Measurements from ENCODE around the gene GPR137.

GPR137 gene

DNA sequence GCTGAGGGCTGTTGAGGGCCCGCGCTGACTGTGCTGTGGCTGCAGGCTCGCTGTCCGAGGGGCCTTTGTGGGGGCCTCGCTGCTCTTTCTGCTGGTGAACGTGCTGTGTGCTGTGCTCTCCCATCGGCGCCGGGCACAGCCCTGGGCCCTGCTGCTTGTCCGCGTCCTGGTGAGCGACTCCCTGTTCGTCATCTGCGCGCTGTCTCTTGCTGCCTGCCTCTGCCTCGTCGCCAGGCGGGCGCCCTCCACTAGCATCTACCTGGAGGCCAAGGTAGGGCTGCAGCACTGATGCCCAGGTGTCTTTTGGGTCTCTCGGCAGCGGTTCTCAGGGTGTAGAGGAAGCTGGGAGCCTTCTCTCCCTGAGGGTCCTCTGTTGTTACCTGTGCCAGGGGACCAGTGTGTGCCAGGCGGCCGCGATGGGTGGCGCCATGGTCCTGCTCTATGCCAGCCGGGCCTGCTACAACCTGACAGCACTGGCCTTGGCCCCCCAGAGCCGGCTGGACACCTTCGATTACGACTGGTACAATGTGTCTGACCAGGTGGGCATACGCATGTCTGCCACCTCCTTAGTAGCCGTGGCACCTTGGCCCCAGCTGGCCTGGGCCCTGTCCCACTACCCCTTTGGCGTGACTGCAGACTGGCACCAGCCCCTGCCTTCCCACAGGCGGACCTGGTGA is 2.2 kb downstream of the GPR137 start:
- DNase-seq (ENCODE audit: low spot score), result no peak

DNA sequence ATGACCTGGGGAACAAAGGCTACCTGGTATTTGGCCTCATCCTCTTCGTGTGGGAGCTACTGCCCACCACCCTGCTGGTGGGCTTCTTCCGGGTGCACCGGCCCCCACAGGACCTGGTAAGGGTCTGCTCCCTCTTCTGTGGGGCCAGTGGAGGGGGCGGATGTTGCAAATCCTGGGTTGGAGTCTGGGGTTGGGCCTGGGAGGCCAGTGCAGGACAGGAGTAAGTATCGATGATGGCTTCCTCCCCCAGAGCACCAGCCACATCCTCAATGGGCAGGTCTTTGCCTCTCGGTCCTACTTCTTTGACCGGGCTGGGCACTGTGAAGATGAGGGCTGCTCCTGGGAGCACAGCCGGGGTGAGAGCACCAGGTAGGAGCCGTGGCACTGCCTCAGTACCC is 2.7 kb downstream of the GPR137 start:
- DNase-seq (ENCODE audit: low spot score), result no peak

DNA sequence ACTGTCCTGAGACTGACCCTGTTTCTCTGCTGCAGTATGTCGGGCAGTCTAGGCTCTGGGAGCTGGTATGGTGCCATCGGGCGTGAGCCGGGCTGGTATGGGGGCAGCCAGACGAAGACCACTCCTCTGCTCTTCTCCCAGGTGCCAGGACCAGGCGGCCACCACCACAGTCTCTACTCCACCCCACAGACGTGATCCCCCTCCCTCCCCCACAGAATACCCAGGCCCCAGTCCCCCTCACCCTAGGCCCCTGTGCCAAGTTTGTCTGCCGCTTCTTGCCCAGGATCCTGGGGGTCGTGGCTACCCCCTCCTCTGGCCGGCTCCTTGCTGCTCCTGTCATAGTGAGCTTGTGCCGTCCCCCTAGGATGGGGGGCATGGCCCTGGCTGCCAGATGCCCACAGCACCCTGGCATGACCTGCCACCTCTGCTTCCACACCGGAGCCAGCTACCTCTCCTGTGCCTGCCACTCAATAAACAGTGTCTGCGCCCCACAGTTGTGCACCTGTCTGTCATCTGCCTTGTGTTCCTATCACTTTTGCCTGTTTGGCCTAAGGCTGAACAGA is 3.4 kb downstream of the GPR137 start:
- DNase-seq (ENCODE audit: low spot score), result no peak

DNA sequence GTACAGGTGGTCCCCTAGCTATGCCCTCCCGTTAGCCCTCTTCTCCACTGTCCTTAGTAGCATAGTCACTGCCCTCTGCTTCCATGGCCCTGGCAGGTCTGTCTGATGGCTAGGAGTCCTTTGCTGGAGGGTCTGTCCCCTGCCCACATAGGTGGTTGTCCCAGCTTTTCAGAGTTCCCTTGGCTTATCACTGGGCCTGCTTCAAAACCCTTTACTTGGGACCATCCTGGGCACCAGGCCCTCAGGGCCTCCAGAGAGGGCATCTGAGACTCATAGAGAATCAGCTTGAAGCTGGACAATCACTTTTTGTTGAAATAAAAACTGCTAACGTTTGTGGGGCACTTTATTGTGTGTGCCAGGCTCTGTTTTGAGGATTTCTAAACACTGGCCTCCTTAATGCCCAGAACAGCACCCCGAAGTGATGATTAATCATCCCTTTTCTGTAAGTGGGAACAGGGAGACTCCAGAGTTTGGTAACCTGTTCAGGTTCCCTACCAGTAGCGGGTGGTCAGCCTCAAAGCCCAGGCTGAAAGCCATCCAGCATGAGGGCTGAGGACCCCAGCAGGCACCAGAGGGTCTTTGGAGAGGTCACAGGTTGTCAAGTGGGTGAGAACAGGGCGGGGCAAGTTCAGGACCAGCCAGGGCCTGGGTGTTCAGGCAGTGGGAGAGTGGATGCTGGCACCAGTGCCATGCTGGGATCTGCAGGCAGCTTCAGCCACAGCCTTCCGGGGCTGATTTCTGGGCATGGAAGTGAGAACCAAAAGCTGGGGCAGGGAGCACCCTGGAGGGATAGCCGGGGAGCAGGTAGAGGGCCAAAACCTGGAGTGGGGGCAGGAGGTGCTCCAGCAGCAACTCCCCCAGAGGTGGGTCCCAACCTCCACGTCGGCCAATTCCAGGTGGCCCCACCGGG is 5.0 kb downstream of the GPR137 start:
- DNase-seq (ENCODE audit: low spot score), result no peak

DNA sequence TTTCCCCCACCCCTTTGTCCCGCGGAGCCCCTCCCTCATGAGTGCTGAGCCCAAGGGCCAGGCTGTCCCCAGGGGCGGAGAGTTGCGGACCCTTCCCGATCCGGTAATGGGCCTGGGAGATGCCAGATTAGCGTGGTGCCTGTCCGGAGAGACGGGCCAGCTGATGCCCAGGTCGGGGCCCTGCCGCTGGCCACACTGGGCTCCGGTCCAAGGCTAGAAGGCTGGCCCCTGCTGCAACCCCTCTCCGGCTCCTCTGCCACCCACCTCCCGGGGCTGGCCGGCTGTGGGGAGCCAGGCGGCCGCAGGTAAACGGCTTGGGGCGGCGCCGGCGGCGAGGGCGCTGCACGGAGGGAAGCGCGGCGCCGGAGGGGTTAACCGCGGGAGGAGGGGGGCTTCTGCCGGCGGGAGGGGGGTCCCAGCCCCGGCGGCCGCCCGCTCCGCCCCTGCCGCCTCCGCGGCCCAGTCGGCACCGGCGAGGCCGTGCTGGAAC is 5.7 kb downstream of the GPR137 start, which contains the start of gene KCNK4:
Gene KCNK4 (plus strand): TSS at position 41 of the 490 bp plus-strand sequence. CDS start 1,717 bp downstream, outside the sequence.
- DNase-seq (ENCODE audit: low spot score), result no peak

DNA sequence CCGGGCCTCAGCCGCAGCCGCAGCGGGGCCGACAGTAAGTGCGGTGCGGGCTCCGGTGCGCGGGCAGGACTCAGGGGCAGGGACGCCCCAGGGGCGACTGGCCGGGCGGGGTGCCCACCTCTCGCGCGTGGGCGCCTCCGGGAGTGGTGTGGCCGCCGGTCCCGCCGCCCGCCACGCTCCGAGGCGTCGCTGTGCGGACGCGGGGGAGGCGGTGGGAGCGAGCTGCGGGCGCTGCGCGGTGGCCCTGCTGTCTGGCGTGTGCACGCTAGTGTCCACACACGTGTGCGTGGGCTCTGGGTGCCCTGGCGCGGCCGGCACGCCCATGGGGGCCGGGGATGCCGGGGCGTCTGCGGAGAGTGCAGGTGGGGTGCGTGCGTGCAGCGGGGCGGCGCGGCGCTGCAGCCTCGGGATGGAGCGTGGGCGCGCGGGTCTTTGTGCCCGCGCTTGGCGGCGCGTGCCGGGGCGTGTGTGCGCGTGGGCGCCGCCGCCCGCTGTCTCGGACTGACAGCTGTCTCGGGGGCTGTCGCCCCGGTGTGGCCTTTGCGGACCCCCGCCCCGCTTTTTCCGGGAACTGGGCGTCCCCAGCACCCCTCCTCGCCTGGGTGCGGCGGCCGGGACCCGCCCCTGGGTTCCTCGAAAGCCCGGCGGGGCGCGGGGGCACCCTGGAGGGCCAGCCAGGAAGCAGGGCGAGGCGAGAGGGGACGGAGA is 6.3 kb downstream of the GPR137 start:
- DNase-seq (ENCODE audit: low spot score), result no peak

DNA sequence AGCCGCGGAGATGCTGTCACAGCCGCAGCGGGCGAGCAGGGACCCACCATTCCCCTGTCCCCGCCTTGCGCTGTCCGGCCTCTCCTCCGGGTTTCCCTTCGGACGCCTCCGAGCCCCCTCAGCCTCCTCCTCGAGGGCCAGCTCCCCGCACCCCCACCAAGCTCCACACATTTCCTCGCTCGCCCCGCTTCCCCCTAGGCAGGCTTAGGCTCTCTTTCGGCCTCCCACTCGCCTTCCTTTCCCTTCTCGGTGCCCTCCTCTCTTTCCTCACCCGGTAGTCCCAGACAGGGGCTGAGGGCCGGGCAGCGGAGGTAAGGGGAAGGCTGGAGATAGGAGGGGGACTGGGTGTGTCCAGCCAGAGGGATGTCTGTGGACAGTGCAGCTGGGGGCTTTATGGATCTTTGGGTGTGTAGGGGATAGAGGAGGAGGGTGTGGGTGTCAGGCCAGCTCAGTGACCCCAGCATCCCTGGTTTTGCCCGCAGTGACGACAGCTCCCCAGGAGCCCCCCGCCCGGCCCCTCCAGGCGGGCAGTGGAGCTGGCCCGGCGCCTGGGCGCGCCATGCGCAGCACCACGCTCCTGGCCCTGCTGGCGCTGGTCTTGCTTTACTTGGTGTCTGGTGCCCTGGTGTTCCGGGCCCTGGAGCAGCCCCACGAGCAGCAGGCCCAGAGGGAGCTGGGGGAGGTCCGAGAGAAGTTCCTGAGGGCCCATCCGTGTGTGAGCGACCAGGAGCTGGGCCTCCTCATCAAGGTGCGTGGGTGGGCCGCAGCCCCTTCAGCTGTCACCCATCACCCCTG is 7.0 kb downstream of the GPR137 start:
- no peak for DNase-seq (ENCODE audit: low spot score)

DNA sequence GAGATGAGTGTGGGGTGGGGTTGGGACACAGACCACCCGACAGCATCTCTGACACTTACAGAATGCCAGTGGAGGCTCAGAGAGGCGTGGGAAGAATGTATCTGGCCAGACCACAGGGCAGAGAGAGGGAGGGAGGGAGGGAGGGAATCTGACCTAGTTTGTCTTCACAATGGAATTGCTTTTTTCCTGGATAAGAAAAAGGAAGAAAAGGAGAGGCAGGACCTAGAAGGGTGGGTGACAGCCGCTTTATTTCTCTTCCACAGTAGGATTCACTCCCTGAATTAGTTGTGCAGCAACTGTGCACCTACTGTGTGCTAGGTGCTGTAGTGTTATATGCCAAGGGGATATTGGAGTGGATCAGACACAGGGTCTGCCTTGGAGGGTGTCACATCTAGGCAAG is 9.1 kb downstream of the GPR137 start:
- no peak for DNase-seq (ENCODE audit: low spot score)

DNA sequence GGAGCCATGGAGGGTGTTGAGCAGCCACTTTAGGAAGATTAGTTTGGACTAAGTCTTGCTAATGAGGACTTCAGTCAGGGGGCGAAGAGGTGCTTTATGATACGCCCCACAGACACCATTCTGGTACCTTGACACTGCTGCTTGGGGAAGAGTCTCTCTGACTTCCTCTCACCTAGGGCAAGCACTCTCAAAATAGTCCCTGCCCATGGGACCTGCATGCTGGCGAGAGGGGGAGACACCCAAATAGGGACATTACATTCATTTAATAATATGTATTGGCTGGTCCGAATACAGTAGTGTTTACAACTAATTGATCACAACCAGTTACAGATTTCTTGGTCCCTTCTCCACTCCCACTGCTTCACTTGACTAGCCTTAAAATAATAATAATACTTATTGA is 10.1 kb downstream of the GPR137 start:
- no peak for DNase-seq (ENCODE audit: low spot score)

DNA sequence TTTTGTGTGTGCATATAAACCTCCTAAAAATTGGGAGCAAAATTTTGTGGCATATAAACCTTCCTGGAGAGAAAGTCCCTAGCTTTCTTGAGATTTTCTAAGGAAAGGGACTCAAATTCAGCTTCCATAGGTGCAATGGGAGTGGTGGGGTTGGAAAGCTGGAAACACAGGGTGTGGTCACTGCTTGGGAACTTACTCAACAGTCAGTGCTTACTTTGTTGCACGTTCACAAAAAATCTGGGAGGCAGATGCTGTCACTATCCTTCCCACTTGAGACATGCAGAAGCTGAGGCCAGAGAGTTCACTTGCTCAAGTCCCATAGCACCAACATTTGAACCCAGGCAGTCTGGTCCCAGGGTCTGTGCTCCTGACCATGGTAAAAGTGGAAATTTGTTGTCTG is 10.6 kb downstream of the GPR137 start:
- no peak for DNase-seq (ENCODE audit: low spot score)

DNA sequence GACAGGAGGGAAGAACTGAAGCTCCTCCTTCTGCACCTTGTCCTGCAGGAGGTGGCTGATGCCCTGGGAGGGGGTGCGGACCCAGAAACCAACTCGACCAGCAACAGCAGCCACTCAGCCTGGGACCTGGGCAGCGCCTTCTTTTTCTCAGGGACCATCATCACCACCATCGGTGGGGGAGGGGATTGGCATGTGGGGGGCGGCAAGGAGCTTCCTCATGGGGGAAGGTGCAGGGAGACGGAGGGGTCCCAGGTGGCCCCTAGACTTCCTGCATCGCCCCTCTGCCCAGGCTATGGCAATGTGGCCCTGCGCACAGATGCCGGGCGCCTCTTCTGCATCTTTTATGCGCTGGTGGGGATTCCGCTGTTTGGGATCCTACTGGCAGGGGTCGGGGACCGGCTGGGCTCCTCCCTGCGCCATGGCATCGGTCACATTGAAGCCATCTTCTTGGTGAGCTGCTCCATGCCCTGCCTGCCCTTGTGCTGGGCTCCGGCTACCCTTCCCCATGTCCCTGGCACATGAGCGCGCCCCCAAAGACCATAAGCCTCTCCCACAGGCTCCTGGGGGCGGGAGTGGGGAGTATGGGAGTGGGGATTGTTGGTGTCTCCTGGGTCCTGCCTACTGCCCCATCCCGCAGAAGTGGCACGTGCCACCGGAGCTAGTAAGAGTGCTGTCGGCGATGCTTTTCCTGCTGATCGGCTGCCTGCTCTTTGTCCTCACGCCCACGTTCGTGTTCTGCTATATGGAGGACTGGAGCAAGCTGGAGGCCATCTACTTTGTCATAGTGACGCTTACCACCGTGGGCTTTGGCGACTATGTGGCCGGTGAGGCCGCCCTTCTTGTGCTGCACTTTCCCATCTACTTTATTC is 11.4 kb downstream of the GPR137 start:
- DNase-seq (ENCODE audit: low spot score), result no peak

DNA sequence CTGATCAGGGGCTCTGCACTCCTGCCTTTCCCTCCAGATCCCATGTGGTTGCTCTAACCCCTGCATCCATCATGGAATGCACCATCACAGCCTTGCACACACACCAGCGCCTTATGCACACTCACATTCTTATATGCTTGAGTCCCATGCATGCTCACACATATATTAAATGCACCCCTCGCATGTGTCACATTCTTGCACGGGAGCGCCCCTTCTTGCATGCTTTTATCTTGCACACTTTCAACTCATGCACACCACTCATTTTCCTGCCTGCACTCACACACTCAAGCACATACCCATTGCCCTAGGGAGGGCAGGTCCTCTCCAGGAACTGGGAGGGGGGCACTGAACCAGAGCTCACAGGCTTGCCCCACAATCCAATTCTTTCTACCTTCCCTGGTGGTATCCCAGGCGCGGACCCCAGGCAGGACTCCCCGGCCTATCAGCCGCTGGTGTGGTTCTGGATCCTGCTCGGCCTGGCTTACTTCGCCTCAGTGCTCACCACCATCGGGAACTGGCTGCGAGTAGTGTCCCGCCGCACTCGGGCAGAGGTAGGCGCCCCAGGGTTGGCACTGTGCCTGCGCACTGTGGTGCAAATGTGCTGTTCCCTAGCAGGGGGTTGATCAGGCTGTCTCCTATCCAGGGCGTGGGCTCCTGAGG is 12.2 kb downstream of the GPR137 start:
- DNase-seq (ENCODE audit: low spot score), result no peak

DNA sequence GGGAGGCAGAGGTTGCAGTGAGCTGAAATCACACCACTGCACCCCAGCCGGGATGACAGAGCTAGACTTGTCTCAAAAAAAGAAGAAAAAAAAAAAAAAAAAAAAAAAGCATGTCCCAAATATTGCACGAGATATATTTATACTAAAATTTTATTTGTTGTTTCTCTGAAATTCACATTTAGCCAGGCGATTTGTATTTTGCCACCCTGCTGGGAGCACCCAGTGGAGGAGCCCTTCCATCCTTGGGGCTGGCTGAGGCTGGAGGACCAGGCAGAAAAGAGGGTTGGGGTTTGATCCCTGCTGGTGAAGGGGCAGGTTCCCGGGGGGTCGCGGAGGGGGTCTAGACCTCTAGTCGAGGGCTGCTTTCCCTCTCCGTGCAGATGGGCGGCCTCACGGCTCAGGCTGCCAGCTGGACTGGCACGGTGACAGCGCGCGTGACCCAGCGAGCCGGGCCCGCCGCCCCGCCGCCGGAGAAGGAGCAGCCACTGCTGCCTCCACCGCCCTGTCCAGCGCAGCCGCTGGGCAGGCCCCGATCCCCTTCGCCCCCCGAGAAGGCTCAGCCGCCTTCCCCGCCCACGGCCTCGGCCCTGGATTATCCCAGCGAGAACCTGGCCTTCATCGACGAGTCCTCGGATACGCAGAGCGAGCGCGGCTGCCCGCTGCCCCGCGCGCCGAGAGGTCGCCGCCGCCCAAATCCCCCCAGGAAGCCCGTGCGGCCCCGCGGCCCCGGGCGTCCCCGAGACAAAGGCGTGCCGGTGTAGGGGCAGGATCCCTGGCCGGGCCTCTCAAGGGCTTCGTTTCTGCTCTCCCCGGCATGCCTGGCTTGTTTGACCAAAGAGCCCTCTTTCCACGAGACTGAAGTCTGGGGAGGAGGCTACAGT is 13.6 kb downstream of the GPR137 start:
- no peak for DNase-seq (ENCODE audit: low spot score)

DNA sequence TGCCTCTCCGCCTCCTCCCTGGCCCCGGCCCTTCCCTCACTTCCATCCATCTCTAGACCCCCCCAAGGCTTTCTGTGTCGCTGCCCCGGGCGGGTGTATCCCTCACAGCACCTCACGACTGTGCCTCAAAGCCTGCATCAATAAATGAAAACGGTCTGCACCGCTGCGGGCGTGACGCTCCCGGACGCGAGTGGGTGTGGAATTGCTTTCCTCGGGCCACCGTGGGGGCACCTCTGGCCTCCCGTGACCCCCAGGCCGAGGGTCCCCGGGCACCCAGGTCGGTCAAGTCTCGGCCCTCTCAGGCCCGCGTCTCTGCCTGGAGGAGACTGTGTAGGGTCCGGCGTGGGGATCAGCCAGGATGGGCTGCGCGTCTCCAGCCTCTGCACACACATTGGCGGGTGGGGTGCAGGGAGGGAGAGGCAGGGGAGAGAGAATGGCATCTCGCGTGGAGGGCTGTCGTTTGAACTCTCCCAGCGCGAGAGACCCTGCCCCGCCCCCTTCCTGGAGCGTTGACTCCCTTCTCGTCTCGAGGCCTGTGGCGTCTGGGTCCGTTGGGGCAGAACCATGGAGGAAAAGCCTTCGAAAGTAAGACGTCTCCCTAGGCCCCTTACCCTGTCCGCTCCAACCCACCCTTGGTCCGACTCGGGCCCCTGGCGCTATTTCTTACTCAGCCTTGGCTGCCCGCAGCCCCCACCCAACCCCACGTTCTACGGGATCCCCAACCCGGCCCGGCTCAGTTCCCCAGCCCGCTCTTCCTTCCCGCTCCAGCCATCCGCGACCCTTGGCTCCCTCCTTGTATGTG is 14.4 kb downstream of the GPR137 start, which contains the start of gene CATSPERZ:
Gene CATSPERZ (plus strand): TSS at position 512 of the 802 bp plus-strand sequence. CDS start 53 bp downstream, at position 565.
- DNase-seq (ENCODE audit: low spot score), result no peak

DNA sequence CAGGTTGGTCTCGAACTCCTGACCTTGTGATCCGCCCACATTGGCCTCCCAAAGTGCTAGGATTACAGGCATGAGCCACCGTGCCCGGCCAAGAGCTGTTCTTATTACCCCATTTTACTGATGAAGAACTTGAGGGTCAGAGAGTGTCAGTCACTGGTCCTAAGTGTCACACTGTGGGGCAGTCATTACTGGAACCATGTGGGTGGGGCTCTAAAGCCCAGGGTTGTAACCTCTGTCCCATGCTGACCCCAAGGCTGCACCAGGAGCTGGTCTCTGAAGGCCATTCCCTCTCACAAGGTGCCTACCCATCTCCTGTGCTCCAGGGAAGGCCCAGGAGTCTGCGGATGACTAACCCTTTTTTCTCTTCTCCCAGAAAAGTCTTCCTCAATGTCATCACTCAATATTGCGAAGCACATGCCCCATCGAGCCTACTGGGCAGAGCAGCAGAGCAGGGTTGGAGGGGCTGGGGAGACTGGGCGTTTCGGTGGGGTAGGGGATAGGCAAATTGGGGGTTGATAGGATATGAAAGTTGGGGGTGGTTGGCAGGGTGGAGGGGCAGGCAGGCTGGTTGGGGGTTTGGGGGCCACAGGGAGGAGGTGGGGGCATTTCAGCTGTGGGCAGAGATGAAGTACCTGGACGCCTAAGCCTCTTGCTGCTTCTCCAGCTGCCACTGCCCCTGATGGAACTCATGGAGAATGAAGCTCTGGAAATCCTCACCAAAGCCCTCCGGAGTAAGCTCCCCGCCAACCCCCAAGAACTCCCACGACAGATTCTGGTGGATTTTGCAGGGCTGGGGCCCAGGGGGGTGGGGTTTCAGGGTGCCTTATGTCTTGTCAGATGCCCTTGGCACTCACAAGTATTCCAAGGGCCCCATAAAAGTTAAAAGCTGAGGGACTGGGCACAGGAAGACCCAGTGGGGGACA is 17.7 kb downstream of the GPR137 start:
- DNase-seq (ENCODE audit: low spot score), result no peak

DNA sequence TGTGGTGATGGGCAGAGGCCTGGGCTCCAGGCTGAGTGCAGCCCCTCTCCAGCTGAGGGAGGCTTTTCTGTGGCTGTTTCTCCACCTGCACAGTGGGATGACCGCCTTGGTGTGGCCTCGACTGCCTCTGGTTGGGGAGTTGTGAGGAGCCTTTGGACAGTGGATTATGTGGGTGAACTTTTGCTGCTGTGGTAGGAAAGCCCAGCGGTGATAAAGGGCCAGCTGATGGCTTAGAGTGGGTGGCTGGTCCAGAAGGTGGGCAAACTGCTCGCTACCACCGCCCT is 18.3 kb downstream of the GPR137 start:
- no peak for DNase-seq (ENCODE audit: low spot score)
